Suppressor macrophage treated with lipopolysaccharide for 4 hours (primary cell): Measurements from ENCODE around the gene SDR9C7.
"Not testable (repeated sequence)": the region's sequence is repeated elsewhere in the genome, so short reads cannot be mapped to it uniquely, and the experiment has no call there.

ENCODE experiments used
- DNase-seq: peaks from one replicate; pipeline ENCODE4 v3.0.0-alpha.2; 2020

SDR9C7 gene

DNA sequence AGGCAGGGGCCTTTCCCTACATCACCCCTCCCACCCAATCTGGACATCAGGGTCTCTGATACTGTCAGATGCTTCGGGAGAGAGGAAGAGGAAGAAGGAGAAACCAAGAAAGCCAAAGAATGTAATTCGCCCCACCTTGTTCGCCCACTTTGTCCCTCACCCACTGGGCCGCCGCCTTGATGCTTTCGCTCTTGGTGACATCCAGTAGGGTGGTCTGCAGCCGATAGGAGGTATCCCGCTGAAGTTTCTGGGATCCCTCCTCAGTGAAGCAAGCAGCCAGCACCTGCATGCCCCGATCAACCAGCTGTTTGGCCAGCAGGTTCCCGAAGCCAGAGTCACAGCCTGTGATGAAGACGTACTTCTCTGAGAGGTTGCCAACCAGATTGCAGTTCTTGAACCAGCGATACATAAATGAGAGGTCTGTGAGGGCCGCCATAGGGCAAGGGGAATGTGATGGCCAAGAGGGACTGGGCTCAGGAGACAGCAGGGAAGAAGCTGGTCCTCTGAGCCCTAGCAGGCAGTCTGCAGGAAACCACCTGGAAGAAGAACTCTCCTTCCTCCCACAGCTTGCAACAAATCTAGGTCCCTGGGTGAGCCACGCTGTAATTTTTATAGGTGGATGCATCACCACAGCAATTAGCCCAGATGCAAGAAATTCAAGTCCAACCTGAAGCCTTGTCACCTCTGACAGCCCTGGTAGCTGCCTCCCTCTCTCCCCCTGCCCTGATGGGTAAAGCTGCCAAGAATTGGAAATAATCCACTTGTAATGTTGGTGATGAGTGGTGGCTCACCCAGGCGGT is at the start of gene SDR9C7:
TSS of gene SDR9C7 (minus strand) at position 583 of the 800 bp plus-strand sequence. CDS start at position 436, 147 bp downstream.
- DNase-seq, result no peak

DNA sequence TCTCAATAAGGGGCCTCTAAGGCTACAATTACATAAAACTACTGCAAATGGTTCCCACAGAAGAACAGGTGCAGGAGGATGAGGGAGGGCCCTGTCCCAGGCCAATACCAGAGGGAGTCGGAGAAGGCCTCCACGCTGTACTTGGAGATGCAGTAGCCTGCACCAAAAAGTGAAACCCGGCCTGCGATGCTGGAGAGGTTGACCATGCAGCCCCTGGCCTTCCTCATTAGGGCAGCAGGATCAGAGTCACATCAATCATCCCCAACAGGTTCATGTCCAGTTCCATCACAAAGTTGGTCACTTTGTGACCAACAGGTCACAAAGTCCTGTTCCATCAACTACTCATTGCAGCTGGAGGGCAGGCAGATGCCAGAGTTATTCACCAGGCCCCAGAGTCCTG is 49.2 kb upstream of the SDR9C7 start:
- DNase-seq, result no peak

DNA sequence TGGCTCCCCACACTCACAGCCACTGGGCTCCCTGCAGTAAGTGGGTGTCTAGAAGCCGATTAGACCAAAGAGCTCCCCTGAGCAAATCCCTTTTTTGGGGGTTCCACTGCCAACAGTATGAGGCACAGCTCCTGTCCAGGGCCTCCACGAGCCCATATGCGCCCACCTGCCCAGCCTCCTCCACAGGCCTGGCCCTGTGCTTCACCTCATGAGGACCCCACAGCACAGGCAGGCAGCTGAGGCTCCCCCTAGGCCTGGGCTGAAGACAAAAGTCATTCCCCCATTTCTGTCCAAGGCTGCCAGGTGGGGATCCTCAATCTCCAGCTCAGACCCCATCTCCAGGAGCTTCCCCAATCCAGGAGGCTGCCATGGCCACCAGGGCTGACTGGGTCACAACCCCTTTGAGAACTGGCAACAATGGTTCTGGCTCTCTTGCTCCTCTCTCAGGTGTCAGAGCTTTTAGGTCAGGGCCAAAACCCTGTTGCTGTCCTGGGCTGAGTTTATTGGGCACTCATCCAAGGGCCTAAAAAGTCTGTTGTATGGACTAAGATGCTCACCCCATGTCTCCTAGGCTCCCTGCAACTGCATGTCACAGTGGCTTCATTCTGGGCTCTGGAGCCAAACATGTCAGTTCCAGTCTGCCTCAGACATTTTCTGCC is 48.5 kb upstream of the SDR9C7 start:
- DNase-seq, result not testable (repeated sequence)

DNA sequence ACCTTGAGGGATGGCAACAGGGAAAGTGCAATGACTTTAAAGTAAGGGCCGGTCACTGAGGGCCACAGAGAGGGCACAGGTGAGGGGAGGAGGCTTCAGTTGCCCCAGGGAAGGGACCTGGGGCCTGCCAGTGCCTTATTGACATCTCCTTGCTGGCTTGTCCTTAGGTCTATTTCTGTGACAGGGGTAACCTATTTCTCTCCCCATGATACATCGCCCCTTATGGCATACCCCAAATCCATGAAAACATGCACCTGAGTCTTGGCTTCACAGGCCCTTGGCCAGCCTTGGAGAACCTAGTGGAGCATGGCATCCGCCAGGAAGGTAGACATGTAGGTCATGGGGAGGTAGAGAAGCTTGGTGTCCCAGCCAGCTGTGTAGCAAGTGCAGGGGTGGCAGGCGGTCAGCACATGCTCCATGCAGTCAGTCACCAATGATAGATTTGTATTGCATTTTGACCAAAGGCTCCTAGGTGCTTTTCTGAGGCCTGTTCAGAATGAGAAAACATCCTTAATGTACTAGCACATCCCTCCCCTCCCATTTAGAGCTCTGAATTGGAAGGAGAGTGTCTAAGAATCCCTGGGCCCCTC is 46.8 kb upstream of the SDR9C7 start:
- DNase-seq, result no peak

DNA sequence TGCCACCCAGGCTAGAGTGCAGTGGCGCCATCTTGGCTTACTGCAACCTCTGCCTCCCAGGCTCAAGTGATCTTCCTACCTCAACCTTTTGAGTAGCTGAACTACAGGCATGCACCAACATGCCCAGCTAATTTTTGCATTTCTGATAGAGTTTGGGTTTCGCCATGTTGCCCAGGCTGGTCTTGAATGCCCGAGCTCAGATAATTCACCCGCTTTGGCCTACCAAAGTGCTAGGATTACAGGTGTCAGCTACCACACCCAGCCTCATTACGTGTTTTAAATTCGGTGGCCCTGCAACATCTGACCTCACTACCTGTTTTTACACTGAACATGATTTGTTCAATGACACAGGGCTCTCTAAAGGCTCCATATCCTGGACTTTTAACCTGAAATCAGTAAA is 46.1 kb upstream of the SDR9C7 start:
- DNase-seq, result no peak

DNA sequence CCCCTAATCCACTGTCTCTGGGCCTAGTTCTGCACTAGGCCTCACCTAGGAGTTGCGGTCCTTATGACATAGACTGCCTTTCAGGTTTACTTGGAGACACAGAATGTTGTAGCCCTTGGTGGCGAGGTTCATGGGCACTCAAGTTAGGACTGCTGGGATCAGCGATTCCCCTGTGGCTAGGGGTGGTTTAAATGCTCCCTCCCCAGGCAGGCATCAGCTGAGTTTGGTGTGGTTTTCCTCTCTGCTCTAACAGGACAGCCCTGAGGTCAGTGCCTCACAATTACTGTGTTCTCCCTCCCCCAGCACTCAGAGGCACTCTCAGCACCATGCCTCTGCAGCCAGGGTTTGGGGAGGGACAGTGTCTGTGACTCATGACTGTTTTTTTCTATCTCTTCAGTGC is 45.4 kb upstream of the SDR9C7 start:
- no peak for DNase-seq

DNA sequence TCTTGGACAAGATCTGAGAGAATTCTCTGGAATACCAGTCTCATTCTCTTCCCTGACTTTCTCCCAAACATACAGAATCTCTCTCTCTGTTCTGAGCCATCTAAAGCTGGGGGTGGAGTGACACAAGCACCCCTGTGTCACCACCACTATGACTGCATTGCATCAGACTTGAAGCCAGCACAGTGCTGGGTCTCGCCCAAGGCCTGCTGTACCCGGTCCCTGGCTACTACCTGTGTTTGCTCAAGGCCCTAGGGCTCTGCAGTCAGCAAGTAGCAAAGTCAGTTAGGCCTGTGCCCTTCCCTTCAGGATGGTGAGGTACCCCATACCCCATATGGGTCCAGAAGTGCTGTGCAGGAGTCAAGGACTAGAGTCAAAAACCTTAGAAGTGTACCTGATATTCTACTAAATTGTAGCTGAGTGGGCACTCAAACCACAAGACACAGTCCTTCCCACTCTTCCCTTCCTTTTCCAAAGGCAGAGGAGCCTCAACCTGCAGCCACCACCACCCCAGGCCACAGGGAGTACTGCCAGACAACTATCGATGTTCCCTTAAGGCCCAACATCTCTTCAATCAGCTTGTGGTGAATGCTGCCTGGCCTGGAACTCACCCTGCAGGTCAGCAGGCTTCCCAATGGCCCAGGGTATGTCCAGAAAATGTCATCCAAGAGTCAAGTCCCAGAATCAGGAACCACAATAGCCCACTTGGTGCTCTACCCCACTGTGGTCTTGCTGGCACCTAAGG is 44.4 kb upstream of the SDR9C7 start:
- no peak for DNase-seq

DNA sequence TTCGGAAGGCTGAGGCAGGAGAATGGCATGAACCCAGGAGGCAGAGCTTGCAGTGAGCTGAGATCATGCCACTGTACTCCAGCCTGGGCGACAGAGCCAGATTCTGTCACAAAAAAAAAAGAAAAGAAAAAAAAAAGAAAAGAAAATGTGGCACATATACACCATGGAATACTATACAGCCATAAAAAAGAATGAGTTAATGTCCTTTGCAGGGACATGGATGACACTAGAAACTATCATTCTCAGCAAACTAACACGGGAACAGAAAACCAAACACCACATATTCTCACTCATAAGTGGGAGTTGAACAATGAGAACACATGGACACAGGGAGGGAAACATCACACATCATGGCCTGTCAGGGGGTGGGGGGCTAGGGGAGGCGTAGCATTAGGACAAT is 43.2 kb upstream of the SDR9C7 start:
- DNase-seq, result not testable (repeated sequence)

DNA sequence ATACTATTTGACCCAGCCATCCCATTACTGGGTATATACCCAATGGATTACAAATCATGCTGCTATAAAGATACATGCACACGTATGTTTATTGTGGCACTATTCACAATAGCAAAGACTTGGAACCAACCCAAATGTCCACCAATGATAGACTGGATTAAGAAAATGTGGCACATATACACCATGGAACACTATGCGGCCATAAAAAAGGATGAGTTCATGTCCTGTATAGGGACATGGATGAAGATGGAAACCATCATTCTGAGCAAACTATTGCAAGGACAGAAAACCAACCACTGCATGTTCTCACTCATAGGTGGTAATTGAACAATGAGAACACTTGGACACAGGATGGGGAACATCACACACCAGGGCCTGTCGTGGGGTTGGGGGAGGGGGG is 40.0 kb upstream of the SDR9C7 start:
- not testable (repeated sequence) for DNase-seq

DNA sequence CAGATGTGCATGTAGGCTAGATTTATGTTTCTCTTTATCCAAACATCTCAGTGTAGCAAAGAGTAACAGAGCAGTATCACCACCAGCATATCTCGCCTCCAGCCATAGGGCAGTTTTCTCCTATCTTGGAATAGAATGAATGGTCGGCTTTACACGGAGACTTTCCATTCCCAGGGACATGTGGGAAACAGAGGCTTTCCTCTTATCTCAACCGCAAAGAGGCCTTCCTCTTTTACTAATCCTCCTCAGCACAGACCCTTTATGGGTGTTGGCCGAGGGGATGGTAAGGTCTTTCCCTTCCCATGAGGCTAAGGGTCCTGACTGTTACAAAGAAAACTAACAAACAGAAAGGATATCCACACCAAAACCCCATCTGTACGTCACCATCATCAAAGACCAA is 34.7 kb upstream of the SDR9C7 start:
- DNase-seq, result not testable (repeated sequence)

DNA sequence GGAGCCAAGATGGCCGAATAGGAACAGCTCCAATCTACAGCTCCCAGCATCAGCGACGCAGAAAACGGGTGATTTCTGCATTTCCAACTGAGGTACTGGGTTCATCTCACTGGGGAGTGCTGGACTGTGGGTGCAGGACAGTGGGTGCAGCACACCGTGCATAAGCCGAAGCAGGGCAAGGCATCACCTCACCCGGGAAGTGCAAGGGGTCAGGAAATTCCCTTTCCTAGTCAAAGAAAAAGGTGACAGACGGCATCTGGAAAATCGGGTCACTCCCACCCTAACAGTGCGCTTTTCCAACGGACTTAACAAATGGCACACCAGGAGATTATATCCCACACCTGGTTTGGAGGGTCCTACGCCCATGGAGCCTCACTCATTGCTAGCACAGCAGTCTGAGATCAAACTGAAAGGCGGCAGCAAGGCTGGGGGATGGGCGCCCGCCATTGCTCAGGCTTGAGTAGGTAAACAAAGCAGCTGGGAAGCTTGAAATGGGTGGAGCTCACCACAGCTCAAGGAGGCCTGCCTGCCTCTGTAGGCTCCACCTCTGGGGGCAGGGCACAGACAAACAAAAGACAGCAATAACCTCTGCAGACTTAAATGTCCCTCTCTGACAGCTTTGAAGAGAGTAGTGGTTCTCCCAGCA is 31.9 kb upstream of the SDR9C7 start:
- DNase-seq, result not testable (repeated sequence)

DNA sequence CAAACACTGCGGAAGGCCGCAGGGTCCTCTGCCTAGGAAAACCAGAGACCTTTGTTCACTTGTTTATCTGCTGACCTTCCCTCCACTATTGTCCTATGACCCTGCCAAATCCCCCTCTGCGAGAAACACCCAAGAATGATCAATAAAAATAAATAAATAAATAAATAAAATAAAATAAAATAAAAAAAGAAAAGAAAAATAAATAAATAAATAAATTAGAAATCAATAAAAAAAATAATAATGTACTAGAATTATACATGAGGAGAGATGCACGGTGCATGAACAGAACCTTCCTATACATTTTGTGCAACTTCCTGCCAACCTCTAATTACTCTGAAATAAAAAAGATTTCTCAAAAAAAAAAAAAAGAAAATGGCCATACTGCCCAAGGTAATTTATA is 30.9 kb upstream of the SDR9C7 start:
- DNase-seq, result not testable (repeated sequence)

DNA sequence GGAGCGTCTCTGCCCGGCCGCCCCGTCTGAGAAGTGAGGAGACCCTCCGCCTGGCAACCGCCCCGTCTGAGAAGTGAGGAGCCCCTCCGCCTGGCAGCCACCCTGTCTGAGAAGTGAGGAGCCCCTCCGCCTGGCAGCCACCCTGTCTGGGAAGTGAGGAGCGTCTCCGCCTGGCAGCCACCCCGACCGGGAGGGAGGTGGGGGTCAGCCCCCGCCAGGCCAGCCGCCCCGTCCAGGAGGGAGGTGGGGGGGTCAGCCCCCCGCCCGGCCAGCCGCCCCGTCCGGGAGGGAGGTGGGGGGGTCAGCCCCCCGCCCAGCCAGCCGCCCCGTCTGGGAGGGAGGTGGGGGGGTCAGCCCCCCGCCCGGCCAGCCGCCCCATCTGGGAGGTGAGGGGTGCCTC is 29.3 kb upstream of the SDR9C7 start:
- not testable (repeated sequence) for DNase-seq

DNA sequence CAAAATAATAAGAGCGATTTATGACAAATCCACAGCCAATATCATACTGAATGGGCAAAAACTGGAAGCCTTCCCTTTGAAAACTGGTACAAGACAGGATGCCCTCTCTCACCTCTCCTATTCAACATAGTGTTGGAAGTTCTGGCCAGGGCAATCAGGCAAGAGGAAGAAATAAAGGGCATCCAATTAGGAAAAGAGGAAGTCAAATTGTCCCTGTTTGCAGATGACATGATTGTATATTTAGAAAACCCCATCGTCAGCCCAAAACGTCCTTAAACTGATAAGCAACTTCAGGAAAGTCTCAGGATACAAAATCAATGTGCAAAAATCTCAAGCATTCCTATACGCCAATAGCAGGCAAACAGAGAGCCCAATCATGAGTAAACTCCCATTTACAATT is 28.0 kb upstream of the SDR9C7 start:
- DNase-seq, result peak; percentile 9

DNA sequence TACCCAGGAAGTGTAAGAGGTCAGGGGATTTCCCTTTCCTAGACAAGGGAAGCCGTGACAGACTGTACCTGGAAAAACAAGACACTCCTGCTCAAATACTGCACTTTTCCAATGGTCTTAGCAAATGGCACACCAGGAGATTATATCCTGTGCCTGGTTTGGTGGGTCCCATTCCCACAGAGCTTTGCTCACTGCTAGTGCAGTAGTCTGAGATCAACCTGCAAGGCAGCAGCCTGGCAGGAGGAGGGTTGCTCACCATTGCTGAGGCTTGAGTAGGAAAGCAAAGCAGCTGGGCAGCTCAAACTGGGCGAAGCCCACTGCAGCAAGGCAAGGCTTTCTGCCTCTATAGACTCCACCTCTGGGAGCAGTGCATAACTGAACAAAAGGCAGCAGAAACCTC is 24.2 kb upstream of the SDR9C7 start:
- DNase-seq, result no peak

DNA sequence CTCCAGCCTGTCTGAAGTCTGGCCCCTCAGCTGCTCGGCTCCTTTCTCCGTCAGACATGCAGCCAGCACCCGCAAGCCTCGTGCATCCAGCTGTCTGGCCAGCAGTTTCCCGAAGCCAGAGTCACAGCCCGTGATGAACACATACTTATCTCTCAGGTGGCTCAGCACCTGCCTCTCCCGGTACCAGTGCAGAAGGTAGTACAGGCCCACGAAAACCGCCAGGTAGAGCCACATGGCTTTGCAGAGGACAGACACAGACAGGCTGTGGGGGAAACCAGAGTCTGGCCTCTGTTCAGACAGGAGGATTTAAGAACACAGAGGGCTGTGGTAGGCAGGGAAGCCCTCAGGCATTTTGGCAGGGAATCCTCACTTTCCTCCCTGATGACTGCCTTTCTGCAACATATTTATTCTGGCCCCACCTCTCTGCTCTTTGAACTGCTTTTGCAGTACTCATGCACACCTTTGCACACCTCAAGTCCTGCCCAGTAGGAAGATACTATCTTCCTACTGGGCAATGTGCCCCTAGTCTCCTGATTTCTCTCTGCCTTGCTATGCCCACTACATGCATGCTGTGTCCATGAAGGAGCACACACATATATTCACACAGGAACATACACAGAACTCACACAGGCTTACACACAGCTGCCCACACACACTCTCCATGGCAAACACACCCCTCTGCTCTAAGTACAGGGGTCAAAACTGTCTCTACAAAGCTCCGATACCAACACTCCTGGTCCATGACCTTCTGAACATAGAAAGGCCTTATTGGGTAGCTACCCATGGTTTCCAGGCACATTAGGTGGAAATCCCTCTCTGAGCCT is 23.2 kb upstream of the SDR9C7 start, which contains the start of gene RDH16:
TSS of gene RDH16 (minus strand) at position 380 of the 824 bp plus-strand sequence. CDS start at position 234, 146 bp downstream.
- no peak for DNase-seq

DNA sequence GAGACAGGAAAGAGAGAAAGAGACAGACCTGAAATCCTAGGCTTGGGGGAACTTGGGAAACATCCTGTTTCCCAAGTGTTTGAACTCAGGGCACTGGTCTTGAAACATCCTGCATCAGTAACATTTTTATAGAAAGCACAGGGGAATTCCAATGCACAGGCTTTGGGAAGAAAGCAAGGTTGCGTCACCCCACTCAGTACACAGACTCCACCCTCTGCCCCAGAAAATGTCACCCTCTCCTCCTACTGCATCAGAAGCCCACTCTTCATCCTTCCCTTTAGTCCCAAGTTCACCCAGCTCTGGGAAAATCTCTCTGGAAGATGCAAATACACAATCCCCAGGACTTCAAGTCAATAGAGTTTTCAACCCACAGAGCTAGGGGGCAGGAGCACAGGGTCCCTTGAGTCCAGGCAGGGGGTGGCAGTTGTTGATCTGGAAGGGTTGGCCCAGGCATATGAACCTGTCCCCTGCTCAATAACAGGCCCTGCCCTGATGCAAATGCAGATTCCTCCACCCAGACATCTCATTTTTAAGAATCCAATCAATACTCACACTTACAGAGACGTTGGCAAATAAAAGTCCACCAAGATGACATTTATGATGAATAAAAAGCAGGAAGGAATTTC is 21.5 kb upstream of the SDR9C7 start:
- peak; percentile 77 for DNase-seq

DNA sequence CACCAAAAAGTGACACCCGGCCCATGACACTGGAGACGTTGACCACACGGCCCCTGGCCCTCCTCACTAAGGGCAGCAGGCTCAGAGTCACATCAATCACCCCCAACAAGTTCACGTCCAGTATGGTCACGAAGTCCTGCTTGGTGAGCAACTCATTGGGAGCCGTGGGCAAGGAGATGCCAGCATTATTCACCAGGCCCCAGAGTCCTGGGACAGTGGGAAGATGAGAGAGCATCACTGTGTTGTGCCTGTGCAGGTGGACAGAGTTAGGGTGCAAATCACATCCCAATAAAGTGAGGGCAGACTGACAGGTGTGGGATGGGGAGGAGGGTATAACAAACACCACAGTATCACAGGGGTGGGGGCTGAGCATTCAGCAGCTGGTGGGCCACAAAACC is 20.7 kb upstream of the SDR9C7 start:
- no peak for DNase-seq

DNA sequence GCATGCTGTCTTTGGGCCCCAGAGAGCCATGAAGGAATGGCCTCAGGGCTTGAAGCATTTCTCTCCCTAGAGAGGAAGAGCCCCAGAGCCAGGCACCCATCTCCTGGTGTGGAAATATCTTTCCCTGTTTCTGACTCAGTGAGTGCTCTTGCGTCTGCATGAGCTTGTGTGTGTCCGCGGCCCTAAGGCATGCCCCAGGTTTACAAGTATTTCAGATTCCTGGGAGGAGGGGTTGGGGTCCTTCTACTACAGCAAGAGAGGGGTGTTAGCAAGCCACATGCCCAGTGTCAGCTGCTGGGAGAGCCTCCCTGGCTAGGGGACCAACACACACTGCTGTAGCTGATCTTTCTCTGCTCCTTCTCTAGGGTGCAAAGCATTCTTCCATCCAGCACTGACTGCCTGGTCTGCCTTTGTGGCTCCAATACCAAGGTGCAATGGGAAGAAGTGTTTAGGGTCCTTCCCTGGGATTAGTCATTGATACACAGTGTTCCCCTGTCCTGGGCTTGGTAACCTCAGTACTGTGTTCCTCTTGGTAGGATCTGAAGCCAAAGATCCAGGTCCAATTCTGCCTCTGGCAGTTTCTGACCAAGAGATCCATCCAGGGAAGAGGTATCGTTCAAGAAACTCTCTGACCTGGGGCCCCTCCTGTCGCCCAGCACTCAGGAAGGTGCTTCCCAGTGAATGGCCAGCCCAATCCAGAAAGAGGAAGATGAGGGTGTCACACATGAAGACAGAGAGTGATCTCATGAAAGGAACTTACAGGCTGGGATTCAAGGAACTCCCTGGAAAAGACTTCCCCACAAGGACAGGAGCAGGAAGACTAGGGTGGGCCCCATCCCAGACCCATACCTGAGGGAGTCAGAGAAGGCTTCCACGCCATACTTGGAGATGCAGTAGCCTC is 20.1 kb upstream of the SDR9C7 start:
- DNase-seq, result no peak

DNA sequence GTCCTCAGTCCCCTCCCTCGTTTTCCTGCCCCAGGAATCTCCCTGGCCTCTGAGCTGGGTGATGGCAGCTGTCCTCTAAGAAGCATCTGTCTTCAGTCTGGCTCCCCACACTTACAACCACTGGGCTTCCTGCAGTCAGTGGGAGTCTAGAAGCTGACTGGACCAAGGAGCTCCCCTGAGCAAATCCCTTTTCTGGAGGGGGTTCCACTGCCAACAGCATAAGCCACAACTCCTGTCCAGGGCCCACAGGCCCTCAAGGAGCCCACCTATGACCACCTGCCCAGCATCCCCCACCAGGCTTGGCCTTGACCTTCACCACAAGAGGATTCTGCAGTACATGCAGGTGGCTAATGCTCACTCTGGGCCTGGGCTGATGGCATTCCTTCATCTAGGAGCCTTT is 19.1 kb upstream of the SDR9C7 start:
- DNase-seq, result no peak
